Measurements from ENCODE around the gene MACC1. TPM values are rescaled to one million over a fixed set of nuclear protein-coding genes. Genes with fewer than 3 reads are reported as not detected.

Gene MACC1
- polyA plus RNA-seq, 1 of the 3 experiments (the other 2 are of a cell fraction): not detected

- WGBS (ENCODE audit: low lambda C conversion rate): 62% methylated on average over 3 of the region's 3 CpGs
- no peaks in the 10 kb centered on the region for H3K79me2 ChIP-seq (ENCODE audit: insufficient read depth)
- no peaks in the 10 kb centered on the region for H3K36me3 ChIP-seq (replicated peaks in 1 of 2; ENCODE audit: control insufficient read depth in 1 of 2, insufficient read depth in 2 of 2, low read length in 1 of 2)
- H3K27ac ChIP-seq (ENCODE audit: low read depth in 2 of 2, low read length in 1 of 2): no peak overlapping the region
- H3F3A ChIP-seq (replicated peaks; ENCODE audit: insufficient read depth): no peaks in the 10 kb centered on the region
- H4K20me1 ChIP-seq (ENCODE audit: insufficient read depth): no peaks in the 10 kb centered on the region
- H3K27me3 ChIP-seq (ENCODE audit: insufficient read depth): no peaks in the 10 kb centered on the region
- H3K4me2 ChIP-seq: no peak overlapping the region
- no peaks in the 10 kb centered on the region for H3K9me3 ChIP-seq
- H3K9ac ChIP-seq: no peak overlapping the region
- ChIA-PET POLR2A (no interaction called here), CTCF (interaction anchor here (0.9 to 1.4 kb wide), 3 partner anchors 22 to 48 kb away, joined by 3 to 6 read pairs (median 3); no protein-coding TSS in a partner anchor)
- H2AFZ ChIP-seq (ENCODE audit: low read depth): no peak overlapping the region
- H3K4me1 ChIP-seq (ENCODE audit: control insufficient read depth in 1 of 2, insufficient read depth in 2 of 2, low read depth in 1 of 2, low read length in 1 of 2): 0 out of 4 replicates have a peak, but pooled peaks cover 0 to 4% of the 10 kb centered on the region in 2 experiments
- H3K4me3 ChIP-seq (ENCODE audit: low read depth in 2 of 2, low read length in 1 of 2): no peak overlapping the region
- TF ChIP-seq TCF12 (IDR thresholded peaks at IDR 0.05) (no peak), TEAD4 (IDR thresholded peaks at IDR 0.05; ENCODE audit: borderline replicate concordance, insufficient read depth) (no peak), RFX5 (IDR thresholded peaks at IDR 0.05; ENCODE audit: low read length) (no peak), USF1 (IDR thresholded peaks at IDR 0.05; ENCODE audit: borderline replicate concordance, low read depth) (no peak), EZH2phosphoT487 (IDR thresholded peaks at IDR 0.05; ENCODE audit: borderline replicate concordance, low read depth) (no peak), NFIC (IDR thresholded peaks at IDR 0.05; ENCODE audit: borderline replicate concordance) (no peak), NRF1 (IDR thresholded peaks at IDR 0.05; ENCODE audit: low read depth, low read length) (no peak), GATA2 (CRISPR knock-in tag; IDR thresholded peaks at IDR 0.05) (no peak)
- TF ChIP-seq, protein P1, sequence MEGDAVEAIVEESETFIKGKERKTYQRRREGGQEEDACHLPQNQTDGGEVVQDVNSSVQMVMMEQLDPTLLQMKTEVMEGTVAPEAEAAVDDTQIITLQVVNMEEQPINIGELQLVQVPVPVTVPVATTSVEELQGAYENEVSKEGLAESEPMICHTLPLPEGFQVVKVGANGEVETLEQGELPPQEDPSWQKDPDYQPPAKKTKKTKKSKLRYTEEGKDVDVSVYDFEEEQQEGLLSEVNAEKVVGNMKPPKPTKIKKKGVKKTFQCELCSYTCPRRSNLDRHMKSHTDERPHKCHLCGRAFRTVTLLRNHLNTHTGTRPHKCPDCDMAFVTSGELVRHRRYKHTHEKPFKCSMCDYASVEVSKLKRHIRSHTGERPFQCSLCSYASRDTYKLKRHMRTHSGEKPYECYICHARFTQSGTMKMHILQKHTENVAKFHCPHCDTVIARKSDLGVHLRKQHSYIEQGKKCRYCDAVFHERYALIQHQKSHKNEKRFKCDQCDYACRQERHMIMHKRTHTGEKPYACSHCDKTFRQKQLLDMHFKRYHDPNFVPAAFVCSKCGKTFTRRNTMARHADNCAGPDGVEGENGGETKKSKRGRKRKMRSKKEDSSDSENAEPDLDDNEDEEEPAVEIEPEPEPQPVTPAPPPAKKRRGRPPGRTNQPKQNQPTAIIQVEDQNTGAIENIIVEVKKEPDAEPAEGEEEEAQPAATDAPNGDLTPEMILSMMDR (IDR thresholded peaks at IDR 0.05): no peak
- DNase-seq: no peak
- H3K9me2 ChIP-seq: no peaks in the 10 kb centered on the region
Measured at GRCh38 chr7:20220293-20220761, 3.1 kb upstream of the MACC1 start.

DNA sequence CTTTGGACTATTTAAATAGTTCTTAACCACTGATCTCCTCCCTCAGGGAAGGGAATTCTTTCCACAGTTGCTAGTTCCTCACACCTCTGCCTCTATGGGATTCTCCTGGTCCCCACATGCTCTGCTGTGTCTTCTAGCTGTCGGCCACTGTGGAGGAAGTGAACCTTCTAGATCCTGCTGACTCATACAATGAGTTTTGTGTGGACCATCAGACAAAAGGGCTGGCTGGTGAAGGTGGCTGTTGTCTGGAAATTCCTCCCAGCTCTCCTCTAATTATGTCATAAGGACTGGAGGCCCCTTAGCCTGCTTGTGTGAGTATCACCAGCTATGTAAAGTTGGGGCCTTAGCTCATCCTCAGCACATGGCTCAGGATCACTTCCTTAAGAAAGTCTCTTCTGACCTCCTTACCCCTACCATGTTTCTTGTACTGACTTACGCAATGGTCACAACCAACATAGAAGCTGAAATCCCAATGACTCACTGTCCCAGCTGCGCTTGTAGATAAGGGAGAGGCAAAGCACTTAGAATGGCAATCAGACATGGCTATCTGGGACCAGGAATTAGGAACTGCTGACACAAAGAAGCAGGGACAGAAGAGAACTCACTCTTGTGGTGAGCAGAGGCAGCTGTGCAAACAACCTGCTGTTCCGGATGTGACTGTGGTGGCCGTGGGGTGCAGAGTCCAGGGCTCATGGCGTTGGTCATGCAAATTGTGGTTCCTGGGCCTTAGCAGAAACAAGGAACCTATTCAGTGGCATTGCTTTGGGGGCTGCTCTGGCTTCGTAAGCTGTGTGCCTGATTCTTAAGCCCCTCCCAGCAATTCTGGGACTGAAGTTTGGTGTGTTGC is 2.5 kb upstream of the MACC1 start:
- no peak overlapping the region for H3K27ac ChIP-seq (ENCODE audit: low read depth in 2 of 2, low read length in 1 of 2)
- H3K9me3 ChIP-seq: no peaks in the 10 kb centered on the region
- 85% methylated on average over 7 of the region's 7 CpGs for WGBS (ENCODE audit: low lambda C conversion rate)
- no peak for DNase-seq
- no peaks in the 10 kb centered on the region for H4K20me1 ChIP-seq (ENCODE audit: insufficient read depth)
- H3K79me2 ChIP-seq (ENCODE audit: insufficient read depth): no peaks in the 10 kb centered on the region
- 0 out of 4 replicates have a peak, but pooled peaks cover 0 to 4% of the 10 kb centered on the region in 2 experiments for H3K4me1 ChIP-seq (ENCODE audit: control insufficient read depth in 1 of 2, insufficient read depth in 2 of 2, low read depth in 1 of 2, low read length in 1 of 2)
- no peak overlapping the region for H3K9ac ChIP-seq
- ChIA-PET POLR2A (no interaction called here), CTCF (interaction anchor here (0.9 to 1.2 kb wide), 2 partner anchors 24 to 47 kb away, joined by 3 read pairs; no protein-coding TSS in a partner anchor)
- no peak overlapping the region for H3K4me2 ChIP-seq
- H3F3A ChIP-seq (replicated peaks; ENCODE audit: insufficient read depth): no peaks in the 10 kb centered on the region
- H3K9me2 ChIP-seq: no peaks in the 10 kb centered on the region
- H3K27me3 ChIP-seq (ENCODE audit: insufficient read depth): no peaks in the 10 kb centered on the region
- H3K4me3 ChIP-seq (ENCODE audit: low read depth in 2 of 2, low read length in 1 of 2): no peak overlapping the region
- H2AFZ ChIP-seq (ENCODE audit: low read depth): no peak overlapping the region
- H3K36me3 ChIP-seq (replicated peaks in 1 of 2; ENCODE audit: control insufficient read depth in 1 of 2, insufficient read depth in 2 of 2, low read length in 1 of 2): no peaks in the 10 kb centered on the region
- TF ChIP-seq NRF1 (IDR thresholded peaks at IDR 0.05; ENCODE audit: low read depth, low read length): no peak
- TF ChIP-seq POLR2AphosphoS5 (IDR thresholded peaks at IDR 0.05; ENCODE audit: low read depth, low read length): no peak
- TF ChIP-seq RFX5 (IDR thresholded peaks at IDR 0.05; ENCODE audit: low read length): no peak
- TF ChIP-seq FOXM1 (IDR thresholded peaks at IDR 0.05; ENCODE audit: low read depth): no peak
- TF ChIP-seq ELF1 (IDR thresholded peaks at IDR 0.05): no peak
- TF ChIP-seq, protein P2, sequence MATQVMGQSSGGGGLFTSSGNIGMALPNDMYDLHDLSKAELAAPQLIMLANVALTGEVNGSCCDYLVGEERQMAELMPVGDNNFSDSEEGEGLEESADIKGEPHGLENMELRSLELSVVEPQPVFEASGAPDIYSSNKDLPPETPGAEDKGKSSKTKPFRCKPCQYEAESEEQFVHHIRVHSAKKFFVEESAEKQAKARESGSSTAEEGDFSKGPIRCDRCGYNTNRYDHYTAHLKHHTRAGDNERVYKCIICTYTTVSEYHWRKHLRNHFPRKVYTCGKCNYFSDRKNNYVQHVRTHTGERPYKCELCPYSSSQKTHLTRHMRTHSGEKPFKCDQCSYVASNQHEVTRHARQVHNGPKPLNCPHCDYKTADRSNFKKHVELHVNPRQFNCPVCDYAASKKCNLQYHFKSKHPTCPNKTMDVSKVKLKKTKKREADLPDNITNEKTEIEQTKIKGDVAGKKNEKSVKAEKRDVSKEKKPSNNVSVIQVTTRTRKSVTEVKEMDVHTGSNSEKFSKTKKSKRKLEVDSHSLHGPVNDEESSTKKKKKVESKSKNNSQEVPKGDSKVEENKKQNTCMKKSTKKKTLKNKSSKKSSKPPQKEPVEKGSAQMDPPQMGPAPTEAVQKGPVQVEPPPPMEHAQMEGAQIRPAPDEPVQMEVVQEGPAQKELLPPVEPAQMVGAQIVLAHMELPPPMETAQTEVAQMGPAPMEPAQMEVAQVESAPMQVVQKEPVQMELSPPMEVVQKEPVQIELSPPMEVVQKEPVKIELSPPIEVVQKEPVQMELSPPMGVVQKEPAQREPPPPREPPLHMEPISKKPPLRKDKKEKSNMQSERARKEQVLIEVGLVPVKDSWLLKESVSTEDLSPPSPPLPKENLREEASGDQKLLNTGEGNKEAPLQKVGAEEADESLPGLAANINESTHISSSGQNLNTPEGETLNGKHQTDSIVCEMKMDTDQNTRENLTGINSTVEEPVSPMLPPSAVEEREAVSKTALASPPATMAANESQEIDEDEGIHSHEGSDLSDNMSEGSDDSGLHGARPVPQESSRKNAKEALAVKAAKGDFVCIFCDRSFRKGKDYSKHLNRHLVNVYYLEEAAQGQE (IDR thresholded peaks at IDR 0.05; ENCODE audit: low read depth, low read length): no peak
- no peak for TF ChIP-seq TEAD4 (IDR thresholded peaks at IDR 0.05; ENCODE audit: borderline replicate concordance, insufficient read depth)
- TF ChIP-seq NFIC (IDR thresholded peaks at IDR 0.05; ENCODE audit: borderline replicate concordance): no peak
- TF ChIP-seq CHD2 (IDR thresholded peaks at IDR 0.05; ENCODE audit: low read length, partially characterized antibody): no peak
- no peak for TF ChIP-seq PBX3 (IDR thresholded peaks at IDR 0.05)
- TF ChIP-seq USF2 (IDR thresholded peaks at IDR 0.05; ENCODE audit: borderline replicate concordance, low read depth, low read length): no peak
